ENCODE data around the gene NAPEPLD.

The NAPEPLD gene

DNA sequence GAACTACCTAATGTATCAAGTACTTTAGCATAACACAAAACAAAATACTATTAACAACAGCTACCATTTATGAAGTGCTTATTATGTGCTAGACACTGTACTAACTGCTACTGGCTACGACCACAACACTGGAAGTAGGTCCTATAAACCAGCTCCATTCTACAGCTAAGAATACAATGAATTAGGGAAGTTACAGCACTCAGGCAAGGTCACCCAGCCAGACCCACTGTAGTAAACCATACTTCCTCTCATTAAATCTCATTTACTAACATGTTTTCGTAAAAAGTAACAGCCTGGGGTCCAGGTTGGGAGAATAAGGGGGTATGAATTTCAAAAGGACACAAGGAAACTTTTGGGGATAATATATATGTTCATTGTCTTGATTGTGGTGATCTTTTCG, 25.4 kb downstream of the NAPEPLD start:
- TF ChIP-seq, protein P1, sequence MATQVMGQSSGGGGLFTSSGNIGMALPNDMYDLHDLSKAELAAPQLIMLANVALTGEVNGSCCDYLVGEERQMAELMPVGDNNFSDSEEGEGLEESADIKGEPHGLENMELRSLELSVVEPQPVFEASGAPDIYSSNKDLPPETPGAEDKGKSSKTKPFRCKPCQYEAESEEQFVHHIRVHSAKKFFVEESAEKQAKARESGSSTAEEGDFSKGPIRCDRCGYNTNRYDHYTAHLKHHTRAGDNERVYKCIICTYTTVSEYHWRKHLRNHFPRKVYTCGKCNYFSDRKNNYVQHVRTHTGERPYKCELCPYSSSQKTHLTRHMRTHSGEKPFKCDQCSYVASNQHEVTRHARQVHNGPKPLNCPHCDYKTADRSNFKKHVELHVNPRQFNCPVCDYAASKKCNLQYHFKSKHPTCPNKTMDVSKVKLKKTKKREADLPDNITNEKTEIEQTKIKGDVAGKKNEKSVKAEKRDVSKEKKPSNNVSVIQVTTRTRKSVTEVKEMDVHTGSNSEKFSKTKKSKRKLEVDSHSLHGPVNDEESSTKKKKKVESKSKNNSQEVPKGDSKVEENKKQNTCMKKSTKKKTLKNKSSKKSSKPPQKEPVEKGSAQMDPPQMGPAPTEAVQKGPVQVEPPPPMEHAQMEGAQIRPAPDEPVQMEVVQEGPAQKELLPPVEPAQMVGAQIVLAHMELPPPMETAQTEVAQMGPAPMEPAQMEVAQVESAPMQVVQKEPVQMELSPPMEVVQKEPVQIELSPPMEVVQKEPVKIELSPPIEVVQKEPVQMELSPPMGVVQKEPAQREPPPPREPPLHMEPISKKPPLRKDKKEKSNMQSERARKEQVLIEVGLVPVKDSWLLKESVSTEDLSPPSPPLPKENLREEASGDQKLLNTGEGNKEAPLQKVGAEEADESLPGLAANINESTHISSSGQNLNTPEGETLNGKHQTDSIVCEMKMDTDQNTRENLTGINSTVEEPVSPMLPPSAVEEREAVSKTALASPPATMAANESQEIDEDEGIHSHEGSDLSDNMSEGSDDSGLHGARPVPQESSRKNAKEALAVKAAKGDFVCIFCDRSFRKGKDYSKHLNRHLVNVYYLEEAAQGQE (IDR thresholded peaks at IDR 0.05; ENCODE audit: insufficient read depth in 1 of 2, low read depth in 2 of 2, low read length in 2 of 2), result no peak
- TF ChIP-seq SIN3A (IDR thresholded peaks at IDR 0.05; ENCODE audit: borderline replicate concordance, insufficient read depth, low read length) (no peak), TAF1 (IDR thresholded peaks at IDR 0.05; ENCODE audit: borderline replicate concordance, insufficient read depth, low read length) (no peak), POLR2AphosphoS5 (IDR thresholded peaks at IDR 0.05; ENCODE audit: low read depth, low read length) (no peak), FOXP2 (optimal IDR thresholded peaks at IDR 0.05; ENCODE audit: borderline replicate concordance, extremely low read depth, extremely low read length, insufficient read depth) (no peak)

DNA sequence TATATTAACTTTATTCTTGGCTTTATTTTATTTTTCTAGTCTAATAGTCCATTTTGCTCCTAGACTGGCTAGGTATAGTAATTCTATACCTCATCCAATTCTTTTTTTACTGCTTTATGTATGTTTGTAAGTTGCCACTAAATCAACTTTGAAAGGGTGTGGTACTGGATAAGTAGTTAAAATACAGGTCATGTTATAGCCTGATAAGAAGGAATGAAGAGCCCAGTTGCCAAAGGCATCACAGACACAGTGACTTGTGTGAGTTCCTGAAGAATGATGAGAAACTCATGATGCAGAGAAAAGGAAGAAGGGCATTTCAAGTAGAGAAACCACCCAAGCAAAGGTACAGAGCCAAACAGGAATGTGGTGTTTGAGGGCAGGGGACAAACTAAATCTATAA, 27.3 kb downstream of the NAPEPLD start:
- TF ChIP-seq TAF1 (IDR thresholded peaks at IDR 0.05; ENCODE audit: borderline replicate concordance, insufficient read depth, low read length), result no peak
- TF ChIP-seq FOXP2 (optimal IDR thresholded peaks at IDR 0.05; ENCODE audit: borderline replicate concordance, extremely low read depth, extremely low read length, insufficient read depth), result no peak
- no peak for TF ChIP-seq POLR2AphosphoS5 (IDR thresholded peaks at IDR 0.05; ENCODE audit: low read depth, low read length)
- TF ChIP-seq, protein P1 (IDR thresholded peaks at IDR 0.05; ENCODE audit: insufficient read depth in 1 of 2, low read depth in 2 of 2, low read length in 2 of 2), result no peak
- no peak for TF ChIP-seq SIN3A (IDR thresholded peaks at IDR 0.05; ENCODE audit: borderline replicate concordance, insufficient read depth, low read length)

DNA sequence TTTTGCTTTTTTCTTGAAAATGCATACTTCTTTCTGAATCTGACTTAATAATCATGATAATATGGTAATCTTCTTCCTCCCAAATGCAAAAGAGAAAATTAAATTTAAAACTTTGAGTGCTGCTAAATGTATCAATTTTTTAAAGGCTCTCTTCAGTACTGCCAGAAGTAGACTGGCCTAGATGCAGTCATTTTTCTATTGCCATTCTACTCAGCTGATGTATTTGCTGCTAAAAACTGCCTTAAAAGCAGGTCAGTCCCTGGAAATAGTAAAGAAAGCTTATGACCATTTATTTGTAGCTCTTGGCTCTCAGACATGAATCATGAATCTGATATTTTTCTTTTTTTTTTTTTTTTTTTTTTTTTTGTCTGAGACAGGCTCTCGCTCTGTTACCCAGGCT, 28.5 kb downstream of the NAPEPLD start:
- TF ChIP-seq, protein P1 (IDR thresholded peaks at IDR 0.05; ENCODE audit: insufficient read depth in 1 of 2, low read depth in 2 of 2, low read length in 2 of 2), result no peak
- TF ChIP-seq SIN3A (IDR thresholded peaks at IDR 0.05; ENCODE audit: borderline replicate concordance, insufficient read depth, low read length) (no peak), TAF1 (IDR thresholded peaks at IDR 0.05; ENCODE audit: borderline replicate concordance, insufficient read depth, low read length) (no peak), FOXP2 (optimal IDR thresholded peaks at IDR 0.05; ENCODE audit: borderline replicate concordance, extremely low read depth, extremely low read length, insufficient read depth) (no peak)

DNA sequence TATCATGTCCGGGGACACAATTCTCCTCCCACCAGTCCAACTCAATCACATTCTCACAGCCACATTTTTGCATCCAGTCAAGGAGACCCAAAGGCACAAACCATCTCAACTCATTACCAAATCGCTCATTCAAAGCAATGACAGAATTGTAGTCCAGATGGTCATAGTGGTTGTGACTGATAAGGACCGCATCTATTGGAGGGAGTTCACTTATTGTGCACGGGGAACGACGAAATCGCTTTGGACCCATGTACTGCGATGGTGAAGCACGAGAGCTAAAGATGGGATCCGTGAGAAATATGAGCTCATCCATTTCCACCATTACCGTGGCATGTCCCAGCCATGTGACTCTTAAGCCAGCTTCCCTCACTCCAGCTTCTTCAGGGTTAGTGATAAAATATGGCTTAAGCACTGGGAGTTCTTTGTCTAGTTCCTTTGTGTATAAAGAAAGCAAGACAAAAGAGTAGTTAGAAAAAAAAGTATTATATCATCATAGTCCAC, 29.1 kb downstream of the NAPEPLD start:
- TF ChIP-seq SIN3A (IDR thresholded peaks at IDR 0.05; ENCODE audit: borderline replicate concordance, insufficient read depth, low read length), result no peak
- TF ChIP-seq FOXP2 (optimal IDR thresholded peaks at IDR 0.05; ENCODE audit: borderline replicate concordance, extremely low read depth, extremely low read length, insufficient read depth), result no peak
- TF ChIP-seq, protein P1 (IDR thresholded peaks at IDR 0.05; ENCODE audit: insufficient read depth in 1 of 2, low read depth in 2 of 2, low read length in 2 of 2), result no peak
- no peak for TF ChIP-seq TAF1 (IDR thresholded peaks at IDR 0.05; ENCODE audit: borderline replicate concordance, insufficient read depth, low read length)
- no peak for TF ChIP-seq POLR2AphosphoS5 (IDR thresholded peaks at IDR 0.05; ENCODE audit: low read depth, low read length)

DNA sequence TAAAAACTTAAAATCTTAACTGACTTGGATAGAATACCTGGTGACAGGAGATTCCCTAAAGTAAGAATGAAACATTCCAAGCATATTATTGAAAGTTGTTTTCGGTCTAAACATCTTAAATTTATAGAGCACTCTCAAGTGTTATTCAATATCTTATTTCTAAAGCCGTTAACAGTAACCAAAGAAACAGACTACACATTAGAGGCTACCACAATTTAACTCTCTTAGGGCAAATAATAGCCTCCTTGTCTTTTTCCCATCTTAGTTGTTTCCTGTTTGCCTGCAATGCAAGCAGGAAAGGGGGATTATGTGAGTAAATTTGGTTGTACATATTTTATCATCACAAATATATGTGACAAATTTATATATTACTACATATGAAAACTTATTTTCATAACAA, 31.4 kb downstream of the NAPEPLD start:
- TF ChIP-seq TAF1 (IDR thresholded peaks at IDR 0.05; ENCODE audit: borderline replicate concordance, insufficient read depth, low read length) (no peak), FOXP2 (optimal IDR thresholded peaks at IDR 0.05; ENCODE audit: borderline replicate concordance, extremely low read depth, extremely low read length, insufficient read depth) (no peak), POLR2AphosphoS5 (IDR thresholded peaks at IDR 0.05; ENCODE audit: low read depth, low read length) (no peak)
- TF ChIP-seq, protein P1 (IDR thresholded peaks at IDR 0.05; ENCODE audit: insufficient read depth in 1 of 2, low read depth in 2 of 2, low read length in 2 of 2), result no peak

Data from PFSK-1 (cell line).